SU-DHL-6 (cell line): ENCODE results near the gene ADIPOR2.
"Not testable (repeated sequence)": the region's sequence is repeated elsewhere in the genome, so short reads cannot be mapped to it uniquely, and the experiment has no call there.

Source experiments
- EZH2phosphoT487 ChIP-seq: fragments of 200-600 bp; sonication (generic), shearing (Covaris generic); conservative IDR thresholded peaks from 2 replicates; pipeline ENCODE4 v1.6.1; 2018; ENCODE audit warnings: mild to moderate bottlenecking, antibody characterized with exemption, low read length, moderate library complexity, mixed read lengths
- TF ChIP-seq, protein P1 (sequence below): fragments of 200-600 bp; sonication (generic); IDR thresholded peaks from one replicate; pipeline ENCODE4 v1.5.1; 2017; ENCODE audit warnings: antibody characterized with exemption, mild to moderate bottlenecking, low read length, moderate library complexity; ENCODE audit not compliant: insufficient read depth, poor library complexity, severe bottlenecking

DNA sequence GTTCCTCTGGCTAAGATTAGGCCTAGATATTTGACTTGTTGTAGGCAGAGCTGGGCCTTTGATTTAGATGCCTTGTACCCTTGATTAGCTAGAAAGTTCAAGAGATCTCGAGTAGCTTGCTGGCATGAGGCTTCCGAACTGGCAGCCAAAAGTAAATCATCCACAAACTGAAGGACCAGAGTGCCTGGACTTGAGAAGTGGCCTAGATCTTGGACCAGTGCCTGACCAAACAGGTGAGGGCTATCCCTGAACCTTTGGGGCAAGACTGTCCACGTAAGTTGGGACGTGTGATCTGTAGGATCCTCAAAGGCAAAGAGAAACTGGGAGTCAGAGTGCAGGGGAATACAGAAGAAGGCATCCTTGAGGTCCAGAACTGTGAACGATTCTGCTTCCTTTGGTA is 22.0 kb downstream of the ADIPOR2 start:
- TF ChIP-seq, protein P1, sequence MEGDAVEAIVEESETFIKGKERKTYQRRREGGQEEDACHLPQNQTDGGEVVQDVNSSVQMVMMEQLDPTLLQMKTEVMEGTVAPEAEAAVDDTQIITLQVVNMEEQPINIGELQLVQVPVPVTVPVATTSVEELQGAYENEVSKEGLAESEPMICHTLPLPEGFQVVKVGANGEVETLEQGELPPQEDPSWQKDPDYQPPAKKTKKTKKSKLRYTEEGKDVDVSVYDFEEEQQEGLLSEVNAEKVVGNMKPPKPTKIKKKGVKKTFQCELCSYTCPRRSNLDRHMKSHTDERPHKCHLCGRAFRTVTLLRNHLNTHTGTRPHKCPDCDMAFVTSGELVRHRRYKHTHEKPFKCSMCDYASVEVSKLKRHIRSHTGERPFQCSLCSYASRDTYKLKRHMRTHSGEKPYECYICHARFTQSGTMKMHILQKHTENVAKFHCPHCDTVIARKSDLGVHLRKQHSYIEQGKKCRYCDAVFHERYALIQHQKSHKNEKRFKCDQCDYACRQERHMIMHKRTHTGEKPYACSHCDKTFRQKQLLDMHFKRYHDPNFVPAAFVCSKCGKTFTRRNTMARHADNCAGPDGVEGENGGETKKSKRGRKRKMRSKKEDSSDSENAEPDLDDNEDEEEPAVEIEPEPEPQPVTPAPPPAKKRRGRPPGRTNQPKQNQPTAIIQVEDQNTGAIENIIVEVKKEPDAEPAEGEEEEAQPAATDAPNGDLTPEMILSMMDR = not testable (repeated sequence)
- TF ChIP-seq EZH2phosphoT487 = not testable (repeated sequence)
